Measurements from ENCODE around the gene KCNJ18. TPM values are rescaled to one million over a fixed set of nuclear protein-coding genes. Genes with fewer than 3 reads are reported as not detected.

The KCNJ18 gene
- total RNA-seq, 1 experiment from 2014 or later = not detected

DNA sequence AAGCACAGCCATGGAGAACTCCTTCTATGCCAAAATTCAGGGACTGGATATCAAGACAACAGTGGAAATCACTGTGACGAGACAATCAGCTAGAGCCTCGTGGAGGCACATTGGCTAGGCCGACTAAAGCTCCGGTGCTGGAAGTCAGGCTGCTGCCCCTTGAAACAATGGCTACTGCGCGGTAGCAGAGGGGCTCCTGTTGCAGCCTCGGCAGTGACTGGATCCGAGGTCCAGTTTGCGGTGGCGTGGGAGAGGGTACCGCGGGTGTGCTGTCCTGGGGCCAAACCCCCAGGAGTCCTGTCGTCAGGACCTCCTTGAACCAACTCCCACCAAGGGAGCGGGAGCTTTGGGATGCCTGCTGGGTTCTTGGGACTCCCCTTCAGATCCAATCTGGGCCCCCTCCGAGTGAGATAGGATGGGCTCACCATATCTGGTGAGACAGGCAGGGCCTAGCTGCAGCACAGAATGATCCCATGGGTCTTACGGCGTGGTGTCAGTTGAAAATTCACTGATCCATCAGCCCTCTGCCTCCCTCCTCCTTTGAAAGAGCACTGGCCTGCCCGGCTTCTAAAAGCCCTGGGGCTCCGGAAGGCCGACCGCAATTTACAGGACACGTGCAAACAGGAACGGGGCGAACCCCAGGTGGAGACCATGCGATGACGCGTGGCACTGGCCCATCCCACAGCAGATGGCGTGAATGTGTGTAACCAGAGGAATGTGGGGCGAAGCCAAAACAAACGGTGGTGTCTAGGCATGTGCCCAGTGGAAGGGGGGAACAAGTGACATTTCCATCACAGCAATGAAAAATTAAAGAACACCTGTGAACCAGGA, 15.8 kb upstream of the KCNJ18 start:
- no peaks in the 10 kb centered on the region for H3K27me3 Mint-ChIP-seq (ENCODE audit: unreplicated experiment)

DNA sequence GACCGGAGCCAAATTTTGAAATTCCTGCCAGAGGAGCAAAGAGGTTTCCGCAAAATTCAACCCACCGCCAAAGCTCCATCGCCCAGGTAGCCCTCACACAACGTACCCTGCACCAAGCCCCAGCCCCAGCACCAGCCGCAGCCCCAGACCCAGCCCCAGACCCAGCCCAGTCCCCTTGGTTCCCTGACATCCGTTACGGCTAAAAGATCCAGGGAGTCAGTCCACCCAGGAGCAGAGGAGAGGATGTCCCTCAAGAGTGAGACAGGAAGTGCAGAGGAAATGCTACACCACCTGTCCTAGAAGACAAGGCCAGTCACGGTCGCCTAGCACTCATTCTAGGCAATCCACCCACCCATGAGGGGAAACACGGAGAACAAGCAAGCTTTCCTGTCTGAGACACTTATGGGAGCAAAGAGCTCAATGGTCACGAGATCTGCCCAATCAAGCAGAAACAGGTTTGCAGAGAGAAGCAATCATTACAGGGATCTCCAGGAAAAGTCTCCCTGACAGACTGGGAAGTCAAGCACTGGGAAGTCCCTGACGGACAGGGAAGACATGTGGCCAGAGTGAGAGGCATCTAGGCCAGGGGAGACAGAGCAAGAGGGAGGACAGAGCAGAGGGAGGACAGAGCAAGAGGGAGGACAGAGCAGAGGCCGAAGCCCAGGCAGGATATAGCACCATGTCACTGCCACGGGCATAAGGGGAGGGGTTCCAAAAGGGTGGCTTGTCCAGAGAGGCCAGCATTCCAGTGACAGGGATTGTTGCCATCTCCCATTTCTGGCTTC, 15.0 kb upstream of the KCNJ18 start:
- H3K27me3 Mint-ChIP-seq (ENCODE audit: unreplicated experiment) = no peaks in the 10 kb centered on the region
- CTCF ChIA-PET = no interaction called here
- no peak for DNase-seq
- no peak overlapping the region for H3K27ac Mint-ChIP-seq (ENCODE audit: unreplicated experiment)
- no peaks in the 10 kb centered on the region for H3K4me1 Mint-ChIP-seq (ENCODE audit: low read depth, unreplicated experiment)
- TF ChIP-seq, protein P1, sequence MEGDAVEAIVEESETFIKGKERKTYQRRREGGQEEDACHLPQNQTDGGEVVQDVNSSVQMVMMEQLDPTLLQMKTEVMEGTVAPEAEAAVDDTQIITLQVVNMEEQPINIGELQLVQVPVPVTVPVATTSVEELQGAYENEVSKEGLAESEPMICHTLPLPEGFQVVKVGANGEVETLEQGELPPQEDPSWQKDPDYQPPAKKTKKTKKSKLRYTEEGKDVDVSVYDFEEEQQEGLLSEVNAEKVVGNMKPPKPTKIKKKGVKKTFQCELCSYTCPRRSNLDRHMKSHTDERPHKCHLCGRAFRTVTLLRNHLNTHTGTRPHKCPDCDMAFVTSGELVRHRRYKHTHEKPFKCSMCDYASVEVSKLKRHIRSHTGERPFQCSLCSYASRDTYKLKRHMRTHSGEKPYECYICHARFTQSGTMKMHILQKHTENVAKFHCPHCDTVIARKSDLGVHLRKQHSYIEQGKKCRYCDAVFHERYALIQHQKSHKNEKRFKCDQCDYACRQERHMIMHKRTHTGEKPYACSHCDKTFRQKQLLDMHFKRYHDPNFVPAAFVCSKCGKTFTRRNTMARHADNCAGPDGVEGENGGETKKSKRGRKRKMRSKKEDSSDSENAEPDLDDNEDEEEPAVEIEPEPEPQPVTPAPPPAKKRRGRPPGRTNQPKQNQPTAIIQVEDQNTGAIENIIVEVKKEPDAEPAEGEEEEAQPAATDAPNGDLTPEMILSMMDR (IDR thresholded peaks at IDR 0.05; ENCODE audit: unreplicated experiment) = no peak
- no peak overlapping the region for H3K4me3 Mint-ChIP-seq (ENCODE audit: low read depth, unreplicated experiment)
- H3K36me3 Mint-ChIP-seq (ENCODE audit: insufficient read depth, unreplicated experiment) = peaks cover 4% of the 10 kb centered on the region
- no TSS peak for BruUV-seq (replicated peaks)
- peaks cover 10% of the 10 kb centered on the region for H3K9me3 Mint-ChIP-seq (ENCODE audit: low read depth, unreplicated experiment)
- intact Hi-C loops (cut with micrococcal nuclease; ENCODE audit: unreplicated experiment) = no loop called here

More for the DNA sequence above, 15.8 kb upstream of the KCNJ18 start:
- Mint-ChIP-seq H3K36me3 (ENCODE audit: insufficient read depth, unreplicated experiment) (peaks cover 4% of the 10 kb centered on the region), H3K9me3 (ENCODE audit: low read depth, unreplicated experiment) (peaks cover 10% of the 10 kb centered on the region), H3K27ac (ENCODE audit: unreplicated experiment) (no peak overlapping the region), H3K4me1 (ENCODE audit: low read depth, unreplicated experiment) (no peaks in the 10 kb centered on the region), H3K4me3 (ENCODE audit: low read depth, unreplicated experiment) (no peak overlapping the region)
- TF ChIP-seq, protein P1 (IDR thresholded peaks at IDR 0.05; ENCODE audit: unreplicated experiment) = no peak
- DNase-seq = no peak
- intact Hi-C loops (cut with micrococcal nuclease; ENCODE audit: unreplicated experiment) = no loop called here
- CTCF ChIA-PET = no interaction called here
- no TSS peak for BruUV-seq (replicated peaks)

GRCh38 chr17:21677911-21678310, 14.4 kb upstream of the KCNJ18 start:
- peaks cover 10% of the 10 kb centered on the region for H3K9me3 Mint-ChIP-seq (ENCODE audit: low read depth, unreplicated experiment)
- CTCF ChIA-PET = no interaction called here
- no peaks in the 10 kb centered on the region for H3K27me3 Mint-ChIP-seq (ENCODE audit: unreplicated experiment)
- TF ChIP-seq, protein P1 (IDR thresholded peaks at IDR 0.05; ENCODE audit: unreplicated experiment) = no peak
- no peak for DNase-seq
- no peak overlapping the region for H3K4me3 Mint-ChIP-seq (ENCODE audit: low read depth, unreplicated experiment)
- no peak overlapping the region for H3K27ac Mint-ChIP-seq (ENCODE audit: unreplicated experiment)
- BruUV-seq (replicated peaks) = no TSS peak
- peaks cover 4% of the 10 kb centered on the region for H3K36me3 Mint-ChIP-seq (ENCODE audit: insufficient read depth, unreplicated experiment)
- no peaks in the 10 kb centered on the region for H3K4me1 Mint-ChIP-seq (ENCODE audit: low read depth, unreplicated experiment)
- intact Hi-C loops (cut with micrococcal nuclease; ENCODE audit: unreplicated experiment) = no loop called here

GRCh38 chr17:21678393-21679081, 13.8 kb upstream of the KCNJ18 start:
- intact Hi-C loops (cut with micrococcal nuclease; ENCODE audit: unreplicated experiment) = no loop called here
- Mint-ChIP-seq H3K4me1 (ENCODE audit: low read depth, unreplicated experiment) (no peaks in the 10 kb centered on the region), H3K9me3 (ENCODE audit: low read depth, unreplicated experiment) (peaks cover 7% of the 10 kb centered on the region), H3K4me3 (ENCODE audit: low read depth, unreplicated experiment) (no peak overlapping the region), H3K36me3 (ENCODE audit: insufficient read depth, unreplicated experiment) (peaks cover 4% of the 10 kb centered on the region), H3K27ac (ENCODE audit: unreplicated experiment) (no peak overlapping the region), H3K27me3 (ENCODE audit: unreplicated experiment) (no peaks in the 10 kb centered on the region)
- TF ChIP-seq, protein P1 (IDR thresholded peaks at IDR 0.05; ENCODE audit: unreplicated experiment) = no peak
- no TSS peak for BruUV-seq (replicated peaks)
- no peak for DNase-seq
- CTCF ChIA-PET = no interaction called here

All from Calu3 (cell line).